ENCODE data around the gene CAPN5. TPM values are rescaled to one million over a fixed set of nuclear protein-coding genes. Genes with fewer than 3 reads are reported as not detected.

The CAPN5 gene
- total RNA-seq, 1 experiment from 2014 or later = 10.4 TPM

GRCh38 chr11:77167791-77168190 lies 101.0 kb downstream of the CAPN5 start:
- Histone ChIP-seq H3K4me1 (replicated peaks) (no peaks in the 10 kb centered on the region), H3K27me3 (replicated peaks) (no peaks in the 10 kb centered on the region)
- no peak for DNase-seq (ENCODE audit: low read depth in 1 of 2, low spot score in 2 of 2)

GRCh38 chr11:77170107-77170506 lies 103.3 kb downstream of the CAPN5 start:
- no peak overlapping the region for H3K4me3 ChIP-seq
- no peaks in the 10 kb centered on the region for H3K9me3 ChIP-seq (replicated peaks)
- H3K36me3 ChIP-seq = no peaks in the 10 kb centered on the region
- H3K4me1 ChIP-seq (replicated peaks) = no peaks in the 10 kb centered on the region
- H3K27ac ChIP-seq = no peak overlapping the region
- H3K27me3 ChIP-seq (replicated peaks) = no peaks in the 10 kb centered on the region
- no peak for DNase-seq (ENCODE audit: low read depth in 1 of 2, low spot score in 2 of 2)

More at GRCh38 chr11:77167791-77168190, 101.0 kb downstream of the CAPN5 start:
- Histone ChIP-seq H3K27ac (no peak overlapping the region), H3K36me3 (no peaks in the 10 kb centered on the region), H3K9me3 (replicated peaks) (no peaks in the 10 kb centered on the region), H3K4me3 (no peak overlapping the region)

- Histone ChIP-seq H3K4me3 (no peak overlapping the region), H3K27me3 (replicated peaks) (no peaks in the 10 kb centered on the region), H3K36me3 (no peaks in the 10 kb centered on the region), H3K4me1 (replicated peaks) (no peaks in the 10 kb centered on the region), H3K9me3 (replicated peaks) (no peaks in the 10 kb centered on the region), H3K27ac (no peak overlapping the region)
- DNase-seq (ENCODE audit: low read depth in 1 of 2, low spot score in 2 of 2) = no peak
Measured at GRCh38 chr11:77171254-77171653, 104.5 kb downstream of the CAPN5 start.

- H3K4me1 ChIP-seq (replicated peaks) = no peaks in the 10 kb centered on the region
- no peak overlapping the region for H3K27ac ChIP-seq
- no peak overlapping the region for H3K4me3 ChIP-seq
- DNase-seq (ENCODE audit: low read depth in 1 of 2, low spot score in 2 of 2) = no peak
- no peaks in the 10 kb centered on the region for H3K9me3 ChIP-seq (replicated peaks)
- H3K27me3 ChIP-seq (replicated peaks) = no peaks in the 10 kb centered on the region
- H3K36me3 ChIP-seq = no peaks in the 10 kb centered on the region
Measured at GRCh38 chr11:77171885-77172665, 105.3 kb downstream of the CAPN5 start.

GRCh38 chr11:77172666-77172982 lies 105.9 kb downstream of the CAPN5 start:
- Histone ChIP-seq H3K9me3 (replicated peaks) (no peaks in the 10 kb centered on the region), H3K27ac (no peak overlapping the region), H3K4me3 (no peak overlapping the region), H3K36me3 (no peaks in the 10 kb centered on the region), H3K4me1 (replicated peaks) (no peaks in the 10 kb centered on the region), H3K27me3 (replicated peaks) (no peaks in the 10 kb centered on the region)
- DNase-seq (ENCODE audit: low read depth in 1 of 2, low spot score in 2 of 2) = no peak

- no peaks in the 10 kb centered on the region for H3K27me3 ChIP-seq (replicated peaks)
- H3K36me3 ChIP-seq = no peaks in the 10 kb centered on the region
- no peak overlapping the region for H3K4me3 ChIP-seq
- no peak overlapping the region for H3K27ac ChIP-seq
- H3K9me3 ChIP-seq (replicated peaks) = no peaks in the 10 kb centered on the region
- H3K4me1 ChIP-seq (replicated peaks) = no peaks in the 10 kb centered on the region
- no peak for DNase-seq (ENCODE audit: low read depth in 1 of 2, low spot score in 2 of 2)
Measured at GRCh38 chr11:77173494-77173893, 106.7 kb downstream of the CAPN5 start.

- H3K4me3 ChIP-seq = no peak overlapping the region
- H3K4me1 ChIP-seq (replicated peaks) = no peaks in the 10 kb centered on the region
- DNase-seq (ENCODE audit: low read depth in 1 of 2, low spot score in 2 of 2) = no peak
- H3K36me3 ChIP-seq = no peaks in the 10 kb centered on the region
- no peaks in the 10 kb centered on the region for H3K9me3 ChIP-seq (replicated peaks)
- no peak overlapping the region for H3K27ac ChIP-seq
- H3K27me3 ChIP-seq (replicated peaks) = no peaks in the 10 kb centered on the region
Measured at GRCh38 chr11:77174559-77174958, 107.8 kb downstream of the CAPN5 start.

GRCh38 chr11:77175021-77175842 lies 108.5 kb downstream of the CAPN5 start:
- no peaks in the 10 kb centered on the region for H3K36me3 ChIP-seq
- no peak overlapping the region for H3K4me3 ChIP-seq
- H3K27ac ChIP-seq = no peak overlapping the region
- no peaks in the 10 kb centered on the region for H3K27me3 ChIP-seq (replicated peaks)
- H3K4me1 ChIP-seq (replicated peaks) = no peaks in the 10 kb centered on the region
- DNase-seq (ENCODE audit: low read depth in 1 of 2, low spot score in 2 of 2) = no peak
- H3K9me3 ChIP-seq (replicated peaks) = no peaks in the 10 kb centered on the region

Other genes with a start within 250 kb of the CAPN5 start
- 13.2 and 13.9 TPM in 2 replicates for gene ACER3, start 206.1 kb upstream of the CAPN5 start, total RNA-seq (2014; rRNA removed; shearing (Covaris generic))
- gene B3GNT6, start 32.6 kb upstream of the CAPN5 start, total RNA-seq (2014; rRNA removed; shearing (Covaris generic)) = 0.58 TPM in 1 of 2 replicates, not detected in the other
- gene OMP, start 35.9 kb downstream of the CAPN5 start, total RNA-seq (2014; rRNA removed; shearing (Covaris generic)) = not detected in 2 replicates
- gene MYO7A, start 61.3 kb downstream of the CAPN5 start, total RNA-seq (2014; rRNA removed; shearing (Covaris generic)) = not detected in 2 replicates
- not detected in 2 replicates for gene GDPD4, start 234.7 kb downstream of the CAPN5 start, total RNA-seq (2014; rRNA removed; shearing (Covaris generic))